HG02884 (cell line): ENCODE results near the gene NEK6.

Experiments used
- ATAC-seq: cut with Tn5 transposase; IDR thresholded peaks from one replicate; pipeline ENCODE4 v1.9.1; 2021; ENCODE audit warnings: mild to moderate bottlenecking, moderate library complexity; ENCODE audit not compliant: unreplicated experiment

NEK6 gene

GRCh38 chr9:124351672-124352468 is 94.1 kb downstream of the NEK6 start:
- ATAC-seq, result no peak

GRCh38 chr9:124352616-124353015 is 94.9 kb downstream of the NEK6 start:
- no peak for ATAC-seq

- no peak for ATAC-seq
Observed at GRCh38 chr9:124353166-124353768, 95.5 kb downstream of the NEK6 start.

- no peak for ATAC-seq
Observed at GRCh38 chr9:124353811-124354274, 96.1 kb downstream of the NEK6 start.

- no peak for ATAC-seq
Observed at GRCh38 chr9:124354346-124355038, 96.7 kb downstream of the NEK6 start.

- no peak for ATAC-seq
Observed at GRCh38 chr9:124355039-124355940, 97.5 kb downstream of the NEK6 start.

- no peak for ATAC-seq
Observed at GRCh38 chr9:124355941-124356744, 98.4 kb downstream of the NEK6 start.

GRCh38 chr9:124356745-124357390 is 99.1 kb downstream of the NEK6 start:
- ATAC-seq, result no peak

GRCh38 chr9:124357721-124358361 is 100.1 kb downstream of the NEK6 start:
- no peak for ATAC-seq

GRCh38 chr9:124358631-124359030 is 100.9 kb downstream of the NEK6 start:
- no peak for ATAC-seq

- ATAC-seq, result no peak
Observed at GRCh38 chr9:124359426-124359825, 101.7 kb downstream of the NEK6 start.

GRCh38 chr9:124359855-124360678 is 102.3 kb downstream of the NEK6 start:
- ATAC-seq, result no peak

GRCh38 chr9:124361128-124361527 is 103.4 kb downstream of the NEK6 start:
- no peak for ATAC-seq

- no peak for ATAC-seq
Observed at GRCh38 chr9:124363326-124364096, 105.8 kb downstream of the NEK6 start.

- no peak for ATAC-seq
Observed at GRCh38 chr9:124364141-124364540, 106.4 kb downstream of the NEK6 start.

- no peak for ATAC-seq
Observed at GRCh38 chr9:124365036-124365435, 107.3 kb downstream of the NEK6 start.

- no peak for ATAC-seq
Observed at GRCh38 chr9:124366476-124367220, 108.9 kb downstream of the NEK6 start.
